GM15510 (cell line): ENCODE data around the gene NF1.

Experiments
- POLR2A ChIP-seq: IDR thresholded peaks from 3 replicates; pipeline ENCODE4 v1.6.1; 2011; ENCODE audit warnings: borderline replicate concordance; ENCODE audit not compliant: insufficient read length; ENCODE audit errors: extremely low read depth

NF1 gene, protein sequence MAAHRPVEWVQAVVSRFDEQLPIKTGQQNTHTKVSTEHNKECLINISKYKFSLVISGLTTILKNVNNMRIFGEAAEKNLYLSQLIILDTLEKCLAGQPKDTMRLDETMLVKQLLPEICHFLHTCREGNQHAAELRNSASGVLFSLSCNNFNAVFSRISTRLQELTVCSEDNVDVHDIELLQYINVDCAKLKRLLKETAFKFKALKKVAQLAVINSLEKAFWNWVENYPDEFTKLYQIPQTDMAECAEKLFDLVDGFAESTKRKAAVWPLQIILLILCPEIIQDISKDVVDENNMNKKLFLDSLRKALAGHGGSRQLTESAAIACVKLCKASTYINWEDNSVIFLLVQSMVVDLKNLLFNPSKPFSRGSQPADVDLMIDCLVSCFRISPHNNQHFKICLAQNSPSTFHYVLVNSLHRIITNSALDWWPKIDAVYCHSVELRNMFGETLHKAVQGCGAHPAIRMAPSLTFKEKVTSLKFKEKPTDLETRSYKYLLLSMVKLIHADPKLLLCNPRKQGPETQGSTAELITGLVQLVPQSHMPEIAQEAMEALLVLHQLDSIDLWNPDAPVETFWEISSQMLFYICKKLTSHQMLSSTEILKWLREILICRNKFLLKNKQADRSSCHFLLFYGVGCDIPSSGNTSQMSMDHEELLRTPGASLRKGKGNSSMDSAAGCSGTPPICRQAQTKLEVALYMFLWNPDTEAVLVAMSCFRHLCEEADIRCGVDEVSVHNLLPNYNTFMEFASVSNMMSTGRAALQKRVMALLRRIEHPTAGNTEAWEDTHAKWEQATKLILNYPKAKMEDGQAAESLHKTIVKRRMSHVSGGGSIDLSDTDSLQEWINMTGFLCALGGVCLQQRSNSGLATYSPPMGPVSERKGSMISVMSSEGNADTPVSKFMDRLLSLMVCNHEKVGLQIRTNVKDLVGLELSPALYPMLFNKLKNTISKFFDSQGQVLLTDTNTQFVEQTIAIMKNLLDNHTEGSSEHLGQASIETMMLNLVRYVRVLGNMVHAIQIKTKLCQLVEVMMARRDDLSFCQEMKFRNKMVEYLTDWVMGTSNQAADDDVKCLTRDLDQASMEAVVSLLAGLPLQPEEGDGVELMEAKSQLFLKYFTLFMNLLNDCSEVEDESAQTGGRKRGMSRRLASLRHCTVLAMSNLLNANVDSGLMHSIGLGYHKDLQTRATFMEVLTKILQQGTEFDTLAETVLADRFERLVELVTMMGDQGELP (N-terminal part only)

DNA sequence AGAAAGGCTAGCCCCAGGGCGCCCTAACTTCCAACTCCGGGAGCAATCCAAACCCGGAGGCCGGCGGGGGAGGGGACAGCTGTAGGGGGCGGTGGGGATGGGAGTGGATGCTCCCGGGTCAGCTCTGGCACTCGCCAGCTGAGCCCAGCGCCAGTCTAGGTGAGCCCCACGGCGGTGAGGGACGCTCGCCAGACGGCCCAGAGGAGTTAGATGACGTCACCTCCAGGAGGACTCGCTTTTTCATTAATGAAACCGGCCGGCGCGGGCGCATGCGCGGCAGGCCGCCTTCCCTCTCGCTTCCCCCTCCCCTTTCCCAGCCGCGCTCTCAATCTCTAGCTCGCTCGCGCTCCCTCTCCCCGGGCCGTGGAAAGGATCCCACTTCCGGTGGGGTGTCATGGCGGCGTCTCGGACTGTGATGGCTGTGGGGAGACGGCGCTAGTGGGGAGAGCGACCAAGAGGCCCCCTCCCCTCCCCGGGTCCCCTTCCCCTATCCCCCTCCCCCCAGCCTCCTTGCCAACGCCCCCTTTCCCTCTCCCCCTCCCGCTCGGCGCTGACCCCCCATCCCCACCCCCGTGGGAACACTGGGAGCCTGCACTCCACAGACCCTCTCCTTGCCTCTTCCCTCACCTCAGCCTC lies at the start of gene NF1:
TSS of gene NF1 (plus strand) at position 378 of the 636 bp plus-strand sequence. CDS start 333 bp downstream, outside the sequence.
- TF ChIP-seq POLR2A = peak; percentile 44

DNA sequence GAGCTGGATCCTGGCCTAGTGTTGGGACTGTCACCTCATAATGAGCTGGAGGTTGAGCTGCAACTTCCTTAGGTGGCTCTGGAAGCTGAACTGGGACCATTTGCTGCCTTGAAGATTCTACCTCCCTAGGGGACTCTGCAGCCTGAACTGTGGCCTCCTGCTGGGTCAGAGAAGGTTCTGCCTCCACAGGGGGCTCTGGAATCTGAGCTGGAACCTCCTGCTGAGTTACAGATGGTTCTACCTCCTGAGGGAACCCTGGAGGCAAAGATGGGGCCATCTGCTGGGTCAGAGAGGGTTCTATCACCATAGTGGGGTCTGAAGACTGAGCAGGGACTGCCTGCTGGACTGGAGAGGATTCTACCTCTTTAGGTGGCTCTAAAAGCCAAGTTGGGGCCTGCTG lies 46.6 kb upstream of the NF1 start:
- no peak for TF ChIP-seq POLR2A

DNA sequence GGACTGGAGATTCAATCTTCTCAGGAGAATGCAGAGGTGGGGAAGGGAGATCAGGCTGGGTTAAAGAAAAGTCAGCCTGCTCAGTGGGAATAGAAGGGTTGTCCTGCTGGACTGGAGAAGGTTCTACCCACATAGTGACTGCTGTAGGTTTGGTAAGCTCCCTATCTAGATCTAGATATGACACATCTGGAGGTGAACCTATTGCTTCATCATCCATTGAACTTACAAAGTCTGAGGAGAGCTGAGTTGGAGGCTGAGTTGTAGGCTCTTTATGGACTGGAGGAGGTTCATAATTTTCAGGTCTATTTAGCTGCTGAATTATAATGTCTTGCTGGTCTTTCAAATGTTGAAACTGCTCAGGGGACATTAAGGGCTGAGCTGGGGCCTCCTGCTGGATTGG lies 46.0 kb upstream of the NF1 start:
- no peak for TF ChIP-seq POLR2A

DNA sequence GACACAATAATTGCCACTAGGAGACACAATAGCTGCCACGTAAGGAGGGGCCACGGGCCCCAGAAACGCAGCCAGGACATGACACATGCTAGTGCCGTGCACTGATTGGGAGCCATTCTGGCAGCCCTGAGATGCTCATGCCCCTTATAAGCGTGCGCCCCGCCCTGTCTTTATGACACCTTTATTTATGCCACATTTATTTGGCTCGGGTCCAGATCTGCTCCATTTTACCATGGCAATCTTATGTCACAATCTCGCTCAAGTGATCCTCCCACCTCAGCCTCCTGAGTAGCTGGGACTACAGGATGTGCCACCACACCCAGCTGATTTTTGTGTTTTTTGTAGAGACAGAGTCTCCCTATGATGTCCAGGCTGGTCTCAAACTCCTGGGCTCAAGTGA lies 43.8 kb upstream of the NF1 start:
- TF ChIP-seq POLR2A = no peak

DNA sequence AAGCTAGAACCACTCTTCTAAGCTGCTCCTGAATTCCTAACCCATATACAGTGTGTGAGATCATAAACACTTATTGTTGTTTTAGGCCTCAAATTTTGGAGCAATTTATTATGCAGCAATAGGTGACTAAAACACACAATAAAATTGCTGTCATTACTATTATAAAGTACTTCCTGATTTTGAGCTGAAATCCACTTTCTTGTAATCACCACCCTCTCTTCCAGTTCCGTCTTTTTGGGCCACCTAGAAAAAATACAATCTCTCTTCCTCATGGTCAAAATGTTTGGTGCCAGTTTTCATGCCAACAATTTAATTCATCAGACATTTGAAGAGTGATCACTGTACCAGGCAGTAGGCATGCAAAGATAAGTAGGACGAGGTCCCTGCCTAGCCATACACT lies 43.3 kb upstream of the NF1 start:
- no peak for TF ChIP-seq POLR2A

DNA sequence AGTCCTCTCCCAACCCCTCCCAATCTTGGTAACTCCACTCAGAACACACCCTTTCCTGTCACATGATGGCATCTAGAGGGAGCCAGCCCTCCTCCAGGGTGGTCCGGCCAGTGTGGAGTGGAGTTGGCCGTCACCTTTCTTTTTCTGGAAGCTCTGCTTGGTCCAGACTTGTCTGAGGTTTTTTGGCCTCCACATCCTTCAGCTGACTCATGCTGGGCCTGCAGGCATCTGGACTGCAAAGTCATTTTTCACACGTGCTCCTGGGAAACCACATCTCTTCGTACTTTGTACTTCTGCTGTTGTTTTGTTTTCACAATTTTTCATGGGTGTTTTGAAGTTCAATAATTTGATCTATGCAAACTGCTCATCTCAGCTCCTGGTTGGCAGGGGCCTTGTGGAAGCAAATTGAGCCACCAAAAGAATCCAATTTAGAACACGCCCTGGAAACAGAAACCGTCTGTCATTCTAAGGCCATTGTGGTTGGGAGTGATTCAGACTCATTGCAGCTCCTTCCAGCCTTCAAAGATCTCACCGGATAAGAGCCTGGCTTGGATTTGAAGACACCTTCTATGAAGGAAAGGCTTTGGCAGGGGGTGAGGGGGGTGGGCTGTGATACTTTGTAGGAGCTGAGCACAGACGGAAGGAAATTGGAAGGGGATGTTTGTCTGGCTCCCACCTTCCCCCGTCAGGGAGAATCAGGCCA lies 42.4 kb upstream of the NF1 start:
- TF ChIP-seq POLR2A = no peak

DNA sequence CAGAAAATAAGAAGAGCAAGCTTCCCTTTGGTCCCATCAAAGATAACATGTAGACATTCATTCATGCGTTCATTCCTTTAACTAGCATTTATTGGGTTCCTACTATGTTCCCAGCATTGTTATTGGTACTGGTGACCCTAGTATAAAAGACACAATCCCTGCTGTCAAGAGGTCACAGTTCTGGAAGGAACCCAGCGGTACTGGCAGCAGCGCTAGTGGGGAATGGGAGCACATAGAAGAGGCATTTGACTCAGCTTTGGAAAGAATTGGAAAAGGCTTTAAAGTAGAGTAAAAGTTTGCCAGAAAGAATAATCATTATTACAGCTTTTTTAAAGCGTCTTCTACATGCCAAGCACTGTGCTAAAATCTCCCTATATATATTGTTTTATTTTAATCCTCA lies 41.7 kb upstream of the NF1 start:
- no peak for TF ChIP-seq POLR2A

DNA sequence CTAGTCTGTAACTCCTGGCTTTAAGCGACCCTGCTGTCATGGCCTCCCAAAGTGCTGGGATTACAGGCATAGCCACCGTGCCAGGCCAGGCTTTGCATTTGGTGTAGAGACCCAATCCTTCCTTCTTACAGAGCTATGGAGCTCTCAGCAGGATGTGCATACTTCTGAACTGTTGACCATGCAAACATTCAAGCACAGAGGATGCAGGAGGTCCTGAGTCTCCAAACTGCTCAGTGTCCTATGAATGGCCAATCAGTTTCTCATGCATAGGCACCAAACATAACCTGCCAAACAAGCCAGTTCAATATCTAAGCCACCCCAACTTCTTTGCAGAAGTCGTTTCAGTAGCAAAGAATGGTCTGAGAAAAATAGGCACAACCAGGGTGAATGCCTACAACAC lies 40.0 kb upstream of the NF1 start:
- TF ChIP-seq POLR2A = no peak

DNA sequence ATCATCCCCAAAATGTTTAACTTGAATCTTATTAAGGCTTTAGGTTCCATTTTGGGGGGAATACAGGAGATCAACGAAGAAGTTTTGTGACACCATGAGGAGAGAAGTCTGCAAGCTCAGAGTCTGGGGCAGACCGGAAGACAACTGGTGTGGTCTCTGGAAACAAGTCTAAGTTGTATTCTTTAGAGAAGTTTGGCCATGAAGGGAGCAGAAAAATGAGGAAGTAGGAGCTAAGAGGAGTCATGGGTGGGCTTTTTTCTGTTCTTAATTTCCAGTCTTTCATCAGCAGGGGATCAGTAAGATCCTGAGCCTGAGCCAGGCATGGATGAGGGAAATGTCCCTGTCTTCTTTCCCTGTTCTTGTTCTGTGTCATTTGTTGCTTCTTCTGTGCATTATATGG lies 35.8 kb upstream of the NF1 start:
- TF ChIP-seq POLR2A = no peak

DNA sequence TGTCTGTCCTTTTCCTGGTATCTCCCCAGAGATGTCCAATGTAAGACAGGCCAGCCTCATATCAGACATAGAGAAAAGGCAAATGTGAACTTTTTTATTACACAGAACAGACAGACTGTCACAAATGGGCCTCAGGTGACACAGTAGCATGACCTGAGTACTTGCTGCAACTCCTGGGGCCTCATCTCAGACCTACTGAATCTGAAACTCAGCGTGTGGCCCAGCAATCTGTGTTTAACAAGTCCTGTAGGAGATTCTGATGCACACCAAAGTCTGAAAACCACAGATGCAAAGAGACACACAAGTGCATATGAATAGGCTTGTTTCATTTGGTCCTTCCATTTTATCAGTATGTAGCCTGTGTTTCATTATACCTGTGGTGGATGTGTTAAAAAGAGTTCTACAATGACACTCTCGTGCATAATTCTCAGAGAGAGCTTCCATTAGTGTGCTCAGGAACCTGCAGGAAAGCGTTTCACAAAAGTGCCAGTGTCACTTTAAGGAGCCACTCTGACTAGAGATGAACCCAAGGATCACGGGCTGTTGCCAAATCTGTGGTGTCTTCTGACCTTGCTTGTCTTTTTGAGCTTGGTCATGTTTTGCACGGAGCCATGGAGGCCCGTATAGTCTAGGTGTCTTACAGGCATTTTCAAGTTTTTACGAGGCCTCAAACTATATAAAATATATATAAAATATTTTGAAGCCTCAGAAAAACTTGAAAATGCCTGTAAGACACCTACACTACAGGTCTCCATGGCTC lies 33.8 kb upstream of the NF1 start:
- TF ChIP-seq POLR2A = no peak

DNA sequence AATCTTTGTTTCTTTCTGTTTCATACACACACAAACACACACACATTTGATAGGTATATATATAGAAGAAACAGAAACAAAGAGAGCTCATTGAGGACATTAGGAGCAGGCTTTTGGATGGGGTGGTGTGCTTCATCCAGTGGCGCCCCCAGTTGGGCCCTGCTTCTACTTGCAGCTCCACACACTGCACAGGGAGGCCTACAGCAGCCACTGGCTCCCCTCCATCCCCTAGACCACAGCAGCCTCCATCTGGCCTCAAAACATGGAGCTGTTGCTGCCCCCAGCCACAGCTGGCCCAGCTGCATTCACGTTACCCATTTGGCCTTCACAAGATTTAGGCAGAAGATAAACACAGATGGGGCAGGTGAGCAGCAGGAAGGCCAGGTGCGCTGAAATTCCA lies 33.1 kb upstream of the NF1 start:
- no peak for TF ChIP-seq POLR2A

DNA sequence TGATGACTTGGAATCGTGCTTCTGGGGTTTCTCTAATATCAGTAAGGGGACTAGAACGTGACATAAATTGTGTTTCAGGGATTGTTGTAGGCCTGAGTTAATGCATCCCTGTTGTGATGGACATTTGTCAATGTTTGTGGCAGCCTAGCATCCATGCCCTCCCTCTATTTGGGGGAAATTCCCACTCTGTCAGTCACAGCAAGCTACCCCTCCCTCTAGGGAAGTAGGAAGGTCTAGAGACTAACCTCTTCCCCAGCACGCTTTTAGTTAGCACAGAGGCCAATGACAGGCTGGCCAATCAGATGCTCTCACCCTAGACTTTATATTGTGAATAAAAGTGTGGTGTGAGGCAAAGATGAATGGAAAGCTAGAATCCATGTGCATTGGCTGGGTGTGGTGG lies 32.4 kb upstream of the NF1 start:
- TF ChIP-seq POLR2A = no peak

DNA sequence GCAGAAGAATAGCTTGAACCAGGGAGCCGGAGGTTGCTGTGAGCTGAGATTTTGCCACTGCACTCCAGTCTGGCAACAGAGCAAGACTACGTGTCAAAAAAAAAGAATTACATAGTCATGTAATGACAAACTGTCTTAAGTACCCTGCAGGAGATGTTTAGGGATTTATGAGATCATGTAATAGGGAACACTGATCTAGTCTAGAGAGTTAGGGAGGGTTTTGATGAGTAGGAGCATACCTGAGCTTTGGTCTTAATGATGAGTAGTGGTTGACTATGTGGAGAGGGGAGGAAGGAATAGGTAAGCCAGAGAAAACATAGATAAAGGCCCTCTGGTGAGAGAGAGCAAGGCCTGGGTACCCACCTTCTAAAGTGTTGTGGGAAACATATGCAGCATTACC lies 30.1 kb upstream of the NF1 start:
- no peak for TF ChIP-seq POLR2A
